ENCODE measurements around the gene USP54. TPM values are rescaled to one million over a fixed set of nuclear protein-coding genes. Genes with fewer than 3 reads are reported as not detected.

The USP54 gene
- total and polyA plus RNA-seq, 9 of the 15 experiments (the other 6 are each of a cell fraction or from before 2014, with no cell fraction given), result 3.8 to 40.1 (median 16.9) TPM

- TF ChIP-seq E2F3 (CRISPR knock-in tag; IDR thresholded peaks at IDR 0.05) (peak; percentile 42; the same call in 1 of the 2 replicates), MEF2D (tag; conservative IDR thresholded peaks at IDR 0.05; ENCODE audit: low read depth) (no peak), RFX5 (IDR thresholded peaks at IDR 0.05; ENCODE audit: low read depth, low read length) (no peak), ZNF584 (CRISPR knock-in tag; IDR thresholded peaks at IDR 0.05; ENCODE audit: low read depth) (no peak), HNRNPK (IDR thresholded peaks at IDR 0.05; ENCODE audit: low read depth, low read length, poor library complexity, severe bottlenecking) (no peak), TOE1 (IDR thresholded peaks at IDR 0.05; ENCODE audit: borderline replicate concordance) (no peak), TOE1 (CRISPR knock-in tag; IDR thresholded peaks at IDR 0.05; ENCODE audit: borderline replicate concordance, low read depth) (no peak), ZNF586 (CRISPR knock-in tag; conservative IDR thresholded peaks at IDR 0.05) (no peak), POLR2AphosphoS2 (IDR thresholded peaks at IDR 0.05; ENCODE audit: low read length) (no peak), CTBP1 (IDR thresholded peaks at IDR 0.05; ENCODE audit: borderline replicate concordance) (no peak), NR2F6 (CRISPR knock-in tag; IDR thresholded peaks at IDR 0.05) (no peak), ZFPM2 (CRISPR knock-in tag; IDR thresholded peaks at IDR 0.05) (0 out of 2 replicates have a peak, but pooled peaks have one; percentile 27), CCNT2 (IDR thresholded peaks at IDR 0.05; ENCODE audit: borderline replicate concordance, extremely low read depth, insufficient read length, low read depth, low read length) (no peak), ZNF655 (CRISPR knock-in tag; IDR thresholded peaks at IDR 0.05) (no peak), PML (IDR thresholded peaks at IDR 0.05; ENCODE audit: low read length) (no peak), FOS (IDR thresholded peaks at IDR 0.05; ENCODE audit: extremely low read depth, insufficient read length) (no peak), SREBF1 (IDR thresholded peaks at IDR 0.05; ENCODE audit: borderline replicate concordance, low read depth, low read length) (no peak), TRIM24 (IDR thresholded peaks at IDR 0.05) (peak in 1 of 2 experiments; percentile 13; a peak in 1 of 4 replicates), IRF9 (tag; IDR thresholded peaks at IDR 0.05) (no peak), TRIM25 (IDR thresholded peaks at IDR 0.05; ENCODE audit: borderline replicate concordance) (peak; percentile 64; the same call in 1 of the 2 replicates), ZNF77 (CRISPR knock-in tag; IDR thresholded peaks at IDR 0.05) (no peak), JUNB (CRISPR knock-in tag; conservative IDR thresholded peaks at IDR 0.05) (no peak), GTF2F1 (IDR thresholded peaks at IDR 0.05; ENCODE audit: low read depth, low read length) (no peak), U2AF1 (optimal IDR thresholded peaks at IDR 0.05; ENCODE audit: low read depth, low read length) (no peak), TCF7 (IDR thresholded peaks at IDR 0.05; ENCODE audit: borderline replicate concordance) (peak; percentile 32; the same call in 1 of the 2 replicates), TSC22D4 (tag; IDR thresholded peaks at IDR 0.05) (no peak)
These were observed 34.1 kb upstream of the USP54 start (continued) for GRCh38 chr10:73625004-73625883.

All from K562 (cell line).